Measurements from ENCODE around the gene IPO7.
"Not testable (repeated sequence)": the region's sequence is repeated elsewhere in the genome, so short reads cannot be mapped to it uniquely, and the experiment has no call there.

The IPO7 gene
- total RNA-seq = 122 to 293 (median 231) reads per million in 17 experiments

GRCh38 chr11:9384535-9385326 is at the start of gene IPO7:
Gene IPO7, plus strand, starts transcription at chr11:9384652. Its CDS starts 112 bp downstream, at chr11:9384764.
- DNase-seq = peak; percentile 94 to 96 (median 96)

DNA sequence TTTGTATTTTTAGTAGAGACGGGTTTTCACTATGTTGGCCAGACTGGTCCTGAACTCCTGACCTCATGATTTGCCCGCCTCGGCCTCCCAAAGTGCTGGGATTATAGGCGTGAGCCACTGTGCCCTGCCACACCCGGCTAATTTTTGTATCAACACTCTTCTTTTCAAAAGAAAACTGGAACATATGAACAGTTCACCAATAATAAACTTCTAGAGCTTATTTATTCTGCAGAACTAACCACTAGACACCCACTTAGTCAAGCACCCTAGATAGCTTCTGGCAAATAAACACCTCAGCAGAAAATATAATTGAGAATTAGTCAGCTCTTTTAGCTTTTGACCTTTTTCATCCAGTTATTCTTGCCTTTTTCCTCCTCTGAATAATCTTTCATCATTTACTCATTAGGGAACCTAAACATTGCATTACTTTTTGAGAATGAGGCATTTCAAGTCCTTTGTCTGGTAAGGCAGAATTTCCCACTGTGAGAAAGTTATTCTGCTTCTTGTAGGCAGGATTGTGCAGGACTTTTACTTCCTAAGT is 42.7 kb upstream of the IPO7 start:
- DNase-seq = peak in 2 of 4 experiments; percentile 26 to 29

DNA sequence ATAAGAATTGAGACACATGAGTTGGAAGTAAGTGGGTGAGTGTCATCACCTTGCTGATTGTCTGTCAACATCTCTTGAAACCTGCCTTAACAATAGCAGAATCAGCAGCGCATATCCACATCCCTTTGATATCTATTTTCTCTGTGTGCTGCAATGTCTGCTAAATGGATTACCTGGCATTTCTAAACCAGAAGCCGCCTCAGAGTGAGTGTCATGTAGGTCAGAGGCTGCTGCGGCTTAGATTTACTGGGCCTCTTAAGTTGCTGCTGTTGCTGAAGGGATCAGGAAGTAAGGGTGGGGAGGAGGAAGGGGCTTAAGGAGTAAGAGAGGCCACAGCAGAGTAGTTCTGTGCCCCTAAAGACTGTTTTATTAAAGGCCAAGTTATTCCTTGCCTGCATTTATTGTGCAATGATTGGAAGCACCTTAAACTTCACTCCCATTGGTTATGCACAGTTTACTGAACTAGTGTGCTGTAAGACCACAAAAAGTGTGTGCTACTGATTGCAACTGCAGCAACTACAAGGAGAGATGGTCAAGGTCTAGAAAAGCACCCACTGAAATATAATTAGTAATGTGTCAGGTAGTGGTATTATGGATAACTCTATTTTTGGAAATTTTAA is 40.3 kb upstream of the IPO7 start:
- peak in 1 of 4 experiments; percentile 7 for DNase-seq

DNA sequence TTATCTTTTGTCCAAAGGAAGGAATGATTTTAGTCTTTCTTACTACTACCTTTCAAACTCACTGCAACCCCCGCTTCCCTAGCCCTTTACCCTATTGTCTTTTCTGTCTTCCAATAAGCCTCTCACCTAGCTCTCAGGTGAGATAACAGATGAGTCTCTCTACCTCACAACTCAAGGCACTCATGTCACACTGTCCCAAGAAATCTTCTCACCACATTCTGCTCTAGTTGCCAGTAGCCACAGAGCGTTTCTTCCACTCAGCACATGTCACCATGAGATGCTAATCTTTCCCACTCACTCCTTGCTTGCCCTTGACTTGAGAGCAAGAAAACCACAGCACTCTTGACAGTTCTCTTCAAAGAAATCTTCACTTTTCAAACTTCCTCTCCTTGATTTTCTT is 37.4 kb upstream of the IPO7 start:
- no peak for DNase-seq

GRCh38 chr11:9347779-9348178 is 36.7 kb upstream of the IPO7 start:
- not testable (repeated sequence) for DNase-seq

GRCh38 chr11:9351321-9351881 is 33.1 kb upstream of the IPO7 start:
- no peak for DNase-seq

- no peak for DNase-seq
Observed at GRCh38 chr11:9357041-9357440, 27.4 kb upstream of the IPO7 start.

GRCh38 chr11:9360862-9361622 is 23.4 kb upstream of the IPO7 start:
- not testable (repeated sequence) for DNase-seq

DNA sequence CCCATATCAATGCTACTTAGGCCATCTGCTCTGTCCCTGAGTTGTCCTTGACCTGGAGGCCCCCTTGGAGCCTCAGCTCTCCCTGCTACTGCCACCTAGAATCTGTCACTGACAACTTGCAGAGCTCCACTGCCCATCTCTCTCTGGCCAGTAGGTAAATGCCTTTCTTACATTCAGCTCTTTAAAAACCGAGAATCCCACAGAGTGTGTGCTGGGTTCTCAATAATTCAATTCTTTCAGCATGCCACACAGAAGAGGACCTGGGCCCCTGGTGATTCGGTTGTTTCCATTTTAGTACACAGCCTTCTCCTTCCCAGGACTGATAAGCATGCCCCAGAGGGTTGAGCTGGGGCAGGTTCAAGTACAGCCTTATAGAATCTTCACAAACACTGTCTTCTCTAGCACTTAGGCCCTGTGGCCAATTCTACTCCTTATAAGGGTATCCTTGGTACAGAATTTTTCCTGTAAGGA is 22.0 kb upstream of the IPO7 start:
- no peak for DNase-seq

- peak; percentile 97 to 99 (median 98) for DNase-seq
Observed at GRCh38 chr11:9363954-9364912, 20.2 kb upstream of the IPO7 start.

DNA sequence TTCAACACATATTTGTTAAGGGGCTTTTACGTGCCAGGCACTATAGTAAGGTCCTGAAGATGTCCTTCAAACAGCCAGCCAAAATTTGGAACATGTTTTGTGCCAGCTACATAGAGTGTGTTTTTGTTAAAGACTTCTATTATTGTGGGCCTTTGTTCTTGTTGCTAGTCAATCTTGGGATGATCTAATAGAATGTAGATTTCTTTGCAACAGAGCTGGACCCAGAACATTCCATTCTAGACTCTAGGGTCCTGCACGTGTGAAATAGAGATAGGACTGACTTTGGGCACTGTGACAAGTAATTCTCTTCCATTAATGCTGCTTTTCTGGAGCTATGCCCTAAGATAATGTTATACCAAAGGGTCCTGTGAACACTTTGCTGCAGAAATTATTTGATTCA is 16.9 kb upstream of the IPO7 start:
- no peak for DNase-seq

GRCh38 chr11:9377036-9377435 is 7.4 kb upstream of the IPO7 start:
- DNase-seq = no peak

DNA sequence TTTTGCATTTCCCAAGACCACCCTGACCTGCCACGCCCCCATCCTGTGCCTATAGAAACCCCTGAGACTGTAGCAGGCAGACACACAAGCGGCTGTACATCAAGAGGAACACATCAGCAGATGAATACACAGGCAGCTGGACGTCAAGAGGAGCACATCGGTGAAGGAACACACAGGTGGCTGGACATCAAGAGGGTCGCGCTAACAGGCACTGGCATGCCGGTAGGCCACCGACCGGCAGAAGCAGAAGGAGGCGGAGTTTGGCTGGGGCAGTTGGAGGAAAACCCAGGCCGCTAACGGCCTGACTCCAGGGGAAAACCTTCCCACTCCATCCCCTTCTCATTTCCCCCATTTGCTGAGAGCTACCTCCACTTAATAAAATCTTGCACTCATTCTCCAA is 5.4 kb upstream of the IPO7 start:
- no peak for DNase-seq

DNA sequence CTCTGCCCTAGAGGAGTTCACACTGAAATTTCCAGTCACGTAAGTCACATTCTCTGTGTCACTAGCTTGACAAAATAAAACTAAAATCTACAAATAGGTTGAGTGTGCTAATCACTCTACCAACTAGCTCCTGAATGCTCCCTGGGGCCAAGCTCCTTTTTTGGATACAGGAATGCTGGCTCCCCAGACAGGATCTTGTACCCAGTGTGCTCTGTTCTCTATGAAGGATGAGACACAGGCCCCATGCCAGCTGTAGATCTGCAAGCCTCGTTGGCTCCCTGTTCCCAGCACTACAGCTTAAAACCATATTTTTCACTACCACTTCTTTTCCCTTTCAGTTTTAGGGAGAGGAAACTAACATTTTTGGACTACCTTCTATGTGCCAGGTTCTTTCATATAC is 3.7 kb upstream of the IPO7 start:
- no peak for DNase-seq

DNA sequence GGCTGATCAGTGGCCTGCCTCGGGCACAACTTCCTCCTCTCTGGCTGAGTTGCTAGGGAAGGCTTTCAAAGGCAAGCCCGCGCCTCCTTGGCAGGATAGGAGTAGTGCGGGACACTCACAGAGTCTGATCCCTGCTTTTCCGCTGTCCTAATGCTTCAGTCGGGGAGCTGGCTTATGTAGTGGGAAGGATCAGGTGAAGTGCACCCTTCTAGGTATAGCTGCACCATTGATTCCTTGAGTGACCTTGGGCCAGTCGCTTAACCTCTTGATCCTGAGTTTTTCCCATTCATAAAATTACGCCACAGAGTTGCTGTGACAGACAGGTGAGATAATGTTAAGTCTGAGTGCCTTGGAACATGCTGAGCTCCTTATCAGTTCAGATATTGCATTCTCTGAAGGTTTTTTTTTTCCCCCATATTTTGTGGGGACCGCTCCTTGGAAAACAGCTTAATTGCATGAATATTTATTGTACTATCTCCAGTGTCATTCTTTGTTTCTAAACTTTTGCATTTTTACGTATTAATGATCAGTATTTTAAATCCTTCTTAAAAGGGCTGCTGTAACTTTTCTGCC is 961 bp downstream of the IPO7 start:
- peak in 3 of 4 experiments; percentile 80 to 83 (median 82) for DNase-seq

DNA sequence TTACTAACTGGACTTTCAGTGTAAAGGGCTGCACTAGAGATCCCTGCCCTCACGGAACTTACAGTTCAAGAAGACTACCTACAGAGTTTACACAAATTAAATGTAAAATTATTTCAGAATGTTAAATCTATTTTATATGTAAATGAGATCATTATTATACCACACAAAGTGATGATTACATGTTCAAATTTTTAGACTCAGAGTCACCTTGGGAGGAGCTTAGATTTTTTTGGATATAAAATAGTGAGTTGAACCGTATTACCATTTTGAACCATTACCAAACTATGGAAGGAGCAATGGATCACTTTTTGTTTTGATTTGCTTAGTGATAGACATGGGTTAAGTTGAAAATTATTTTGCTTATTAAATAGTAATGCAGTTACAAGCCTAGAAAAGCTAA is 1.6 kb downstream of the IPO7 start:
- DNase-seq = no peak

DNA sequence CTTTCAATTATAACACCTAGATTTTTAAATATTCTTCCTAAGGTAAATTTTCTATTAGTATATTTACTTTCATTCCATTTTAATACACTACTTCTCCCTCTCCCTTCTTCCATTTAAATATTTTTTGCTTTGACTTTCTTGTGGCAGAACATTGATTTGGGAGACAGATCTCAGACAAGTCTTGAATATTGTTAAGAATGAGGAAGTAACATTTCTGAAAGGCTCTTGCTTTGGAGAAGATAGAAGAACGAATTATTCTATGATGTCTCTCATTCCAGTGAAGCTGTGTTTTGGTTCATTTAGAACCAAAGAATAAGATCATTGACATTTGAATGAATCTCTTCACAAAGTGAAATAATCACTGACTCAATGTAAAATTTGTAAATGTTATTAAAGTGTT is 2.4 kb downstream of the IPO7 start:
- DNase-seq = peak in 2 of 4 experiments; percentile 38 to 39

DNA sequence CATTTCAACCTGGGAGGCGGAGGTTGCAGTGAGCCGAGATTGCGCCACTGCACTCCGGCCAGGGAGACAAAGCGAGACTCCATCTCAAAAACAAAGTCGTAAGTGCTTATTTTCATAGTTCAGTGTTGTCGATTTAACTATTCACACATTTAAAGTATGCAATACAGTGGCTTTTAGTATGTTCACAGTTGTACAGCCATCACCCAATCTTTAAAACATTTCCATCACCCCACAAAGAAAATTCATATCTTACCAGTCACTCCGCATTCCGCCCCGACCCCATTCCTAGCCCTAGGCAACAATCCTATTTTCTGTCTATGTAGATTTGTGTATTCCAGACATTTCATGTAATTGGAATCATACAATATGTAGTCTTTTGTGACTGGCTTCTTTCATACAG is 11.9 kb downstream of the IPO7 start:
- no peak for DNase-seq

GRCh38 chr11:9396752-9397151 is 12.3 kb downstream of the IPO7 start:
- no peak for DNase-seq

DNA sequence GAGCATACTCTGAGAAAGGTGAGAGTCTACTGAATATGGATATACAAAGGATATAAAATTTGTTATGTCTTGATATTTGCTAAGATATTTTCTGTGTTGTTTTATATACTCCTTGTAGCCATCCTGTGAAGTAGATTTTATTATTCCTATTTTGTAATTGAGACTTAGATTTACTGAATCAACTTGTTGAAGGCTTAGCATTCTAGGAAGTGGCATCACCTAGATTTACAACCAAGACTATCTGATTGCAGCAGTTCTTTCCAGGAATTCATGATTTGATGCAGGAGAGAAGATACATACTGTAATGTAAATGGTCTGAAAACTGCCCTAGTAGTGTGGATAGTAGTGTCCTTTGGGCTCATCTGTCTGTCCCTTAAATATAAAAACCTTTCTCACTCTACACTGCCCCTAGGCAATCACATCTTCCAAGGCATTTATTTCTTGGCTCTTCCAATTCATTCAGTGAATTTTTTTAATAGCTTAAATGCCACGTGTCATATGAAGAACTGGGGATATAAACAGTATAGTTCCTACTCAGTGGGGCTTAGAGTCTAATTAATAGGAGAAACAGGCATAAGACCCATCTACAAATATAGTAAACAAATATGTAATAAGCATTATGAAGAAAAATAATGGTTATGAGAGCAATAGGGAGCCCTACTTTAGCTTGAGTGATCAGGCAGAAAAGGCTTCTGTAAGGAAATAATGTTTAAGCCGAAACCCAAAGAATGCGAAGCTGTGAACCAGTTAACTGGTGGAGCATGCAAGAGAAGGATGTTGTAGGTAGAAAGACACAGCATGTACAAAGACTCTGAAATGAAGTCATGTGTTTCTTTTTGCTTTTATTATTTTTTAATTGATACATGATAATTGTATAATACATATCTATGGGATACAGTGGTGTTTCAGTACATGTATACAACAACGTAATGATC is 13.6 kb downstream of the IPO7 start:
- no peak for DNase-seq
